Amniotic stem cell (primary cell): ENCODE measurements around the gene CD8B.

Experiments used
- DNase-seq: peaks from one replicate; lab custom pipeline; 2025; lab: John Stamatoyannopoulos, UW

CD8B gene

GRCh38 chr2:86770816-86771301, 90.8 kb downstream of the CD8B start:
- DNase-seq = no peak

- DNase-seq = no peak
Observed at GRCh38 chr2:86769838-86770237, 91.8 kb downstream of the CD8B start.

GRCh38 chr2:86768189-86768949, 93.3 kb downstream of the CD8B start:
- no peak for DNase-seq
